Mucosa of rectum (tissue), 2 donors: ENCODE data around the gene IGFBP2.
A peak's percentile ranks its signal among the peaks of the same experiment; 100 is the strongest.

ENCODE experiments used
- H3K27ac ChIP-seq, 2 donors: one replicate each; pipeline ENCODE4 v1.7.0; 2013; ENCODE audit warnings: inconsistent platforms in 2 of 2, low read depth in 2 of 2, low read length in 2 of 2
- H3K27me3 ChIP-seq, 2 donors: one replicate each; pipeline ENCODE4 v1.7.0; 2013; ENCODE audit warnings: low read length in 2 of 2; ENCODE audit not compliant: control insufficient read depth in 2 of 2, insufficient read depth in 2 of 2
- H3K36me3 ChIP-seq, 2 donors: one replicate each; pipeline ENCODE4 v1.7.0; 2013; ENCODE audit warnings: low read length in 2 of 2; ENCODE audit not compliant: control insufficient read depth in 2 of 2, insufficient read depth in 2 of 2
- H3K4me1 ChIP-seq, 2 donors: one replicate each; pipeline ENCODE4 v1.7.0; 2013; ENCODE audit warnings: low read length in 2 of 2, mild to moderate bottlenecking in 1 of 2; ENCODE audit not compliant: control insufficient read depth in 2 of 2, insufficient read depth in 2 of 2
- H3K4me3 ChIP-seq, 2 donors: one replicate each; pipeline ENCODE4 v1.7.0; 2013; ENCODE audit warnings: low read length in 2 of 2
- H3K9ac ChIP-seq, 2 donors: one replicate each; pipeline ENCODE4 v1.7.0; 2013; ENCODE audit warnings: low read length in 2 of 2, low read depth in 1 of 2, mild to moderate bottlenecking in 1 of 2
- H3K9me3 ChIP-seq, 2 donors: one replicate each; pipeline ENCODE4 v1.7.0; 2013; ENCODE audit warnings: low read length in 2 of 2; ENCODE audit not compliant: control insufficient read depth in 2 of 2
- donor health status: healthy.
- donor health status: Normal muscosa, but diverticular disease.

IGFBP2 gene

DNA sequence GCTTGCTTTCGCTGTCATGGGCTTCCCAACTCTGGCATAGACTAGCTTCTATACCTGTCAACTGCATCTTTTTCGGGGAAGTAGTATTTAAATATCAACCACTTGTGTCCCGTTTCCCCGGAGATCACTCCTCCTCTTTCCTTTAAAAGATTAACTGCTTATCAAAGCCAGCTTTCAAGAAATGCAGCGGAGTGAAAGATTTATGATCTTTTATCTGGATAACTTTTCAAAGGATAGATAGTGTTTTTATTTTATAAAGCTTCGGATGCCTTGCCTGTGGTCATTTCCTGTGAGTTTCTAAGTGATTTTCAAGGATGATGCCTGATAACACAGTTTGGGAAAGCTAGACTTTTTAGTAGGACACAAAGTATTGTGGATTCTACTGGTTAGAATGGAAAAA, 65.1 kb downstream of the IGFBP2 start:
- H3K27me3 ChIP-seq = peaks cover 31 to 46% of the 10 kb centered on the region in 2 donors
- peaks cover 0 to 4% of the 10 kb centered on the region in 2 donors for H3K4me1 ChIP-seq

DNA sequence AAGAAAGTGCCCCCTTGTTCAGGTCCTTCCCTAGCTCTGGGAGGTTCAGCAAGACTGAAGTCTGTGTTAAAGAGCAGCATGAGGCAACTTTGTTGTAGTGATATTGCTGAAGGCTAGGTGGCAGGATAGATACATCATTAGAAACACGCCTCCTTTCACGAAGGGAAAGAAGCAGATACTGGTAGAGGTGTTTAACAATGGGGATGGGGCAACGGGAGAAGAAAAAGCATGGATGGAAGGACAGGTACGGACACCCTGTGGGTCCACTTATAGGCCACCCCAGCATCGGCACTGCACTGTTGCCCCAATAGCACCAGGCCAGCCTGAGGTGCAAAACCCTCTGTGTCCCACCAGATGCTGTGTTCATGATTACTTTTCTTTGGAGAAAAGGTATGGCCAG, 65.7 kb downstream of the IGFBP2 start:
- H3K36me3 ChIP-seq = no peaks in the 10 kb centered on the region
- H3K4me1 ChIP-seq = peaks cover 0 to 4% of the 10 kb centered on the region in 2 donors
- H3K27me3 ChIP-seq = peaks cover 28 to 42% of the 10 kb centered on the region in 2 donors
- no peak overlapping the region for H3K9ac ChIP-seq
- no peak overlapping the region for H3K27ac ChIP-seq
- no peaks in the 10 kb centered on the region for H3K9me3 ChIP-seq
- H3K4me3 ChIP-seq = no peak overlapping the region

More for the DNA sequence above, 65.1 kb downstream of the IGFBP2 start:
- no peaks in the 10 kb centered on the region for H3K9me3 ChIP-seq
- H3K9ac ChIP-seq = no peak overlapping the region
- H3K4me3 ChIP-seq = no peak overlapping the region
- no peaks in the 10 kb centered on the region for H3K36me3 ChIP-seq
- no peak overlapping the region for H3K27ac ChIP-seq

DNA sequence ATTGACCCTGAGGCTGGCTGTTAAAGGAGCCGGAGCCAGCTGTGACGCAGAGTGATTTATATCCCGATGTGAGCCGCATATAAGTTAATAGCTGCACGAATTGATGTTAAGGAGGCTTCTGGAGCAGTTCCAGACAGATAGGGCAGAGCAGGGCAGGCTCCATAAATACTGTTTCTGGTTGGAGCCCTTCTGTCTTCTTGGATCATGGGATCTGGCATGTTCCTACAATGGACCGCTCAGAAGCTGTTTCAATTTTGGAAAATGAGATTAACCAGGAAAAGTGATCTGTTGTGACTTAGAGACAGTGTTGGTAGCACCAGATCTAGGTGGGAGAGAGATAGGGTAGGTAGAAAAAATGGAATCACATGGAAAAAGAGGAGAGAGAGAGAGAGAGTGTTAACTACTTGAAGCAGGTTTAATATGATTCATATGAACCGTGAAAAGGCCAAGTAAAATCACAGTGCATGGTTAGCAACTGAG, 66.9 kb downstream of the IGFBP2 start:
- Histone ChIP-seq H3K9me3 (no peaks in the 10 kb centered on the region), H3K27me3 (peaks cover 20 to 33% of the 10 kb centered on the region in 2 donors), H3K4me3 (no peak overlapping the region), H3K27ac (no peak overlapping the region), H3K4me1 (no peaks in the 10 kb centered on the region), H3K36me3 (no peaks in the 10 kb centered on the region), H3K9ac (no peak overlapping the region)

DNA sequence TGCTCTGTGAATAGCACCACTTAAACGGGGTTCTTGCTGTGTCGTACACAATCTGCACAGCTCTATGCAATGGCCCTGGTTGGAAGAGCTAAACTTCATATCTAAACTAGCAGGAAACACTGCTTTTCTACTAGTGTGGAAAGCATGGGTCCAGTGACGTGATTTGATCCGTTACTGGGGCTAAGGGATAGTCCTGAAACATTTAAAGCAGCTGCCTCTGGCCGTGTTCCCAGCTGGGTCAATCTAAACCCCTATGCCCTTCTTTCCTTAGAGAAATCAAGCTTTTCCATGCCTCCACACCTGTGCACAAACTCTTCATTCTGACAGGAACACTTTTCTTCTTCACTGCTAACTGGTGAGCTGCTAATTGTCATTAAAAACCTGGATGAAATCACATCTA, 67.6 kb downstream of the IGFBP2 start:
- no peaks in the 10 kb centered on the region for H3K9me3 ChIP-seq
- no peaks in the 10 kb centered on the region for H3K36me3 ChIP-seq
- H3K4me3 ChIP-seq = no peak overlapping the region
- no peak overlapping the region for H3K27ac ChIP-seq
- H3K4me1 ChIP-seq = no peaks in the 10 kb centered on the region
- peaks cover 20 to 27% of the 10 kb centered on the region in 2 donors for H3K27me3 ChIP-seq
- no peak overlapping the region for H3K9ac ChIP-seq

DNA sequence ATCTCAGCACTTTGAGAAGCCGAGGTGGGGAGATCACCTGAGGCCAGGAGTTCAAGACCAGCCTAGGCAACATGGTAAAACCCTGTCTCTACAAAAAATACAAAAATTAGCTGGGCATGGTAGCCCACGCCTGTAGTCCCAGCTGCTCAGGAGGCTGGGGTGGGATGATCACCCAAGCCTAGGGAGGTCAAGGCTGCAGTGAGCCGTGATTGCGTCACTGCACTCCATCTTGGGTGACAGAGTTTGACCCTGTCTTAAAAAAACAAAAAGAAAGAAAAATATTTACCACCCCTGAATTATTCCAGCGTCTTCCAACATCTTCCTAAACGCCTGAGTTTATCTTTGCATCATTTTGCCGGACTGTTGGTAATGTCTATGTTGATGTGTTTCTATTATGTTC, 68.3 kb downstream of the IGFBP2 start:
- no peak overlapping the region for H3K27ac ChIP-seq
- no peak overlapping the region for H3K9ac ChIP-seq
- H3K36me3 ChIP-seq = no peaks in the 10 kb centered on the region
- H3K4me1 ChIP-seq = no peaks in the 10 kb centered on the region
- H3K27me3 ChIP-seq = peaks cover 14 to 19% of the 10 kb centered on the region in 2 donors
- H3K4me3 ChIP-seq = no peak overlapping the region
- H3K9me3 ChIP-seq = no peaks in the 10 kb centered on the region

DNA sequence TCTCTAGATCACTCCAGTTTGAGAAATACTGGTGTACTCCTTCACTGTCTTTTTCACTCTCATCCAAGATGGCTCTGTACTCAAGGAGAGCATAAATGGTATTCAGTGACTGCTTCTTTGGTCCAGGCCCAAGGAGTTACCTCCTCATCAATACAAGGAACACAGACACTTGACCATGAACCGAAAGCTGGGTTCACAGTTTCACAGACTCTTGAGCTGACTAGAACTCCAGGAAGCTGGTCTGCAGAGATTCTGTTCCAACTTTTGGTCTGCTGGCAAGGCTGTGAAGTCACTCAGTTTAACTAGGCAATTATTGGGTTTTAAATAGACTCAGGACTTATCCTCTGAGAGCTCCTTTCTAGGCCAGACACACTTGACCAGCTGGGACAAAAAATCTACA, 69.5 kb downstream of the IGFBP2 start:
- Histone ChIP-seq H3K4me3 (no peak overlapping the region), H3K9ac (no peak overlapping the region), H3K27me3 (peaks cover 11 to 17% of the 10 kb centered on the region in 2 donors), H3K36me3 (no peaks in the 10 kb centered on the region), H3K9me3 (no peaks in the 10 kb centered on the region), H3K4me1 (no peaks in the 10 kb centered on the region), H3K27ac (no peak overlapping the region)

DNA sequence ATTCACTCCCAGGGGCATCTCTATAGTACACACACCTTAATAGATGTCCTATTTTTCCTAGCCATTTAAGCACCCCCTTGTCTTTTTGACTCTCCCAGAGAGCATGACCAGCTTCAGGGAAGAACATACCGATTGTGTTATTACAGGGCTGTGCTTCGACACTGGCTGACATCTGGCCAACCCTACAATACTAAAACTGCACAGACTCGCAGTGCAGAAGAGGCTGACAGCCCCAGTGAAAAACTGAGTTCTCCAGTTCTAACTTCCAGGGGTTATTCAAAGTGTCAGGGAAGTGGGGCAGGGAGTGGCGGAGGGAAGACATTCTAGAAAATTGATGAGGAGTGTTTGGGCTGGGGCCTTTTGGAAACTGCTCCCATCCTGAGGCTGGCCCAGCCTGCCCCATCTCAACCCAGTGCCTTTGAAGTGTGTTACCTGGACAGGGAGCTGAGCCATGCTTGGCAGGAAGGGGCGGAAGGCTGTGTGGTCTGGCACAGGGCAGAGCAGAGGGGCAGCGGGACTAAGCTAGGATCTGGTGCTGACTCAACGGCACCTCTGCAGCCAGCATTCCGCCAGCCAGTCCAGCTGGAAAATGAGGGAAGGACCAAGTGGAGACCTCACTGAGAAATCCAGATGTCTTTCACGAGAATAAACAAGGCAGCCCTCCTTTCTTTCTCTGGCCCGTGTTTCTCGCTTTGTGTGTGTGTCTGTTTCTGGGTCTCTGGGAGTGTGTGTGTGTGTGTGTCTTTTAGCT, 77.5 kb downstream of the IGFBP2 start:
- no peaks in the 10 kb centered on the region for H3K27me3 ChIP-seq
- no peak overlapping the region for H3K4me3 ChIP-seq
- no peaks in the 10 kb centered on the region for H3K9me3 ChIP-seq
- no peaks in the 10 kb centered on the region for H3K36me3 ChIP-seq
- peaks cover 0 to 3% of the 10 kb centered on the region in 2 donors for H3K4me1 ChIP-seq
- peak overlapping the region in 1 of 2 donors; percentile 18 for H3K9ac ChIP-seq
- H3K27ac ChIP-seq = peak overlapping the region; percentile 55 to 72

DNA sequence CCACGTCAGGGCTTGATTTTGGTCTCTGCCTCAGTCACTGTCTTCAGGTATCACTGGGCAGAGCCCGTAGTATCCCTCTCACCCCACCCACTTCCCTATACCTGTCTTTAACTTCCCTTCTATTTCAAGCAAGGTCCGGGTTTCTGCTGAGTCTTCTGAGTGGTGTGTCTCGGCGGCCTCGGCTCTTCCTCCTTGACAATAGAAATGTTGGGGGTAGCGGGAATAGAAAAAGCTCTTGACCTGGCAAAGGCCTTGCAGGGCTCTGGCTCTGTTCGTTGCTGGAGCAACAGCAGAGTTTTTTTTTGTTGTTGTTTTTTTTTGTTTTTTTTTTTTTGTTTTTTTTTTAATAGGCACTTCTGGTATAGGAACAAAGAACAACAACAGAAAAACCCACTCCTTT, 78.1 kb downstream of the IGFBP2 start:
- Histone ChIP-seq H3K4me3 (no peak overlapping the region), H3K27ac (peak overlapping the region; percentile 55 to 72), H3K9me3 (no peaks in the 10 kb centered on the region), H3K9ac (no peak overlapping the region), H3K27me3 (no peaks in the 10 kb centered on the region), H3K36me3 (no peaks in the 10 kb centered on the region), H3K4me1 (peaks cover 0 to 3% of the 10 kb centered on the region in 2 donors)

DNA sequence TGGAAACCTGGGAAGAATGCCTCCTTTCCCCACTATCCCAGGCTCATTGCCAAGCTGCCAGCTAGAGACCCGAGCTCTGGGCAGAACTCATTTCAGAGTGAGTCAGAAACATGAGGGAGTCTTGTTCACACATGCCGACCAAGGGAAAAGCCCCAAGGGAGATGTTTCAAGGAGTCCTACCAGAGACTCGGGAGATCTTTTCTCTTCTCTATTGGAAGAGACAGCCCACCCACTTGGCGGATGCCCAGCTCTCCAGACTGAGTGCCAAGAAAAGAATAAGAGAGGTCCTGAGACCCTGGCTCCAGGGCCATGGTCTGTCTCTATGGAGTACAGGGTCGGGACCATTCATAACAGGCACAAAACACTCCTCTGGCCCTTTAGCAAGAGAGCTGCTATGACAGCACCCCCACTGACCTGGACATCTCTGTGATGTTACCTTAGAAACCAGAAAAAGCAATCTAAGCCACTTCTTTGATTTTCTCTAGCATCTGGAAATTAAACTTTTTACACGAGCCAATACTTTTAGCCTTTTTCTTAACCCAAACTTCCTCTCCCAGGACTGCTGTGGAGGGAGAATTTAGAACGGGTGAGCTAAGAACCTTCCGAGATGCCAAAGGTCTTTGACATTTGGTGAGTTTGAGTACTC, 80.6 kb downstream of the IGFBP2 start:
- no peak overlapping the region for H3K27ac ChIP-seq
- H3K27me3 ChIP-seq = no peaks in the 10 kb centered on the region
- H3K36me3 ChIP-seq = no peaks in the 10 kb centered on the region
- no peaks in the 10 kb centered on the region for H3K9me3 ChIP-seq
- no peak overlapping the region for H3K4me3 ChIP-seq
- peaks cover 0 to 3% of the 10 kb centered on the region in 2 donors for H3K4me1 ChIP-seq
- H3K9ac ChIP-seq = no peak overlapping the region
